ENCODE results near the gene RING1.

RING1 gene

GRCh38 chr6:33208091-33208967, at the start of gene RING1:
Gene RING1 (plus strand): TSS chr6:33208500. CDS start chr6:33208823, 323 bp downstream.
- DNase-seq (ENCODE audit: low spot score), result peak; percentile 60

- DNase-seq (ENCODE audit: low spot score), result no peak
Measured at GRCh38 chr6:33160096-33160495, 48.2 kb upstream of the RING1 start.

GRCh38 chr6:33160728-33161344, 47.5 kb upstream of the RING1 start:
- DNase-seq (ENCODE audit: low spot score), result no peak

GRCh38 chr6:33161354-33162331, 46.7 kb upstream of the RING1 start:
- peak; percentile 67 for DNase-seq (ENCODE audit: low spot score)

- no peak for DNase-seq (ENCODE audit: low spot score)
Measured at GRCh38 chr6:33163540-33163939, 44.8 kb upstream of the RING1 start.

- DNase-seq (ENCODE audit: low spot score), result no peak
Measured at GRCh38 chr6:33164176-33164575, 44.1 kb upstream of the RING1 start.

- DNase-seq (ENCODE audit: low spot score), result no peak
Measured at GRCh38 chr6:33164665-33165373, 43.5 kb upstream of the RING1 start.

- no peak for DNase-seq (ENCODE audit: low spot score)
Measured at GRCh38 chr6:33165581-33166258, 42.6 kb upstream of the RING1 start.

GRCh38 chr6:33166363-33166762, 41.9 kb upstream of the RING1 start:
- no peak for DNase-seq (ENCODE audit: low spot score)

- no peak for DNase-seq (ENCODE audit: low spot score)
Measured at GRCh38 chr6:33166811-33167210, 41.5 kb upstream of the RING1 start.

GRCh38 chr6:33167374-33168283, 40.7 kb upstream of the RING1 start:
- DNase-seq (ENCODE audit: low spot score), result no peak

- DNase-seq (ENCODE audit: low spot score), result no peak
Measured at GRCh38 chr6:33168284-33168601, 40.1 kb upstream of the RING1 start.

- DNase-seq (ENCODE audit: low spot score), result no peak
Measured at GRCh38 chr6:33168639-33169038, 39.7 kb upstream of the RING1 start.

GRCh38 chr6:33169291-33170175, 38.8 kb upstream of the RING1 start:
- DNase-seq (ENCODE audit: low spot score), result no peak

GRCh38 chr6:33170176-33171015, 37.9 kb upstream of the RING1 start:
- DNase-seq (ENCODE audit: low spot score), result no peak

GRCh38 chr6:33171016-33171879, 37.1 kb upstream of the RING1 start:
- no peak for DNase-seq (ENCODE audit: low spot score)

All from kidney capillary endothelial cell (primary cell).